ENCODE data around the gene PARVG. TPM values are rescaled to one million over a fixed set of nuclear protein-coding genes. Genes with fewer than 3 reads are reported as not detected.

Gene PARVG
- total RNA-seq, 1 donor from 2014 or later = 0.23 TPM

DNA sequence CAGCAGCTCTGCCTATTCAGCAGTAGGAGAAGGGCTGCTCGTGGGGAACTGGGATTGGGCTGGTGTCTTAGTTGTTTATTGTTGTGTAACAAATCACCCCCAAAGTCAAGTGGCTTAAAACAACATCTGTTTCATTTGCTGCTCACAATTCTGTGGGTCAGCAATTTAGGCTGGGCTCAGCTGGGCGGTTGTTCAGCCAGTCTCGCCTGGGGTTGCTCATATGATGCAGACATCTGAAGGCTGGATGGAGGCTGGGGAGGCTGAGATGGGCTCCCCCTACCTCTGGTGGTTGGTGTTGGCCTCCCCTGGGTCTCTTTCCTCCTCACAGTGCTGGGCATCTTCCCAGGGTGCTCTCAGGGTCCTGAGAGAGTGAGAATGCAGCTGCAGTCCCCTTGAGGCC lies 43.3 kb upstream of the PARVG start:
- TF ChIP-seq, protein P1, sequence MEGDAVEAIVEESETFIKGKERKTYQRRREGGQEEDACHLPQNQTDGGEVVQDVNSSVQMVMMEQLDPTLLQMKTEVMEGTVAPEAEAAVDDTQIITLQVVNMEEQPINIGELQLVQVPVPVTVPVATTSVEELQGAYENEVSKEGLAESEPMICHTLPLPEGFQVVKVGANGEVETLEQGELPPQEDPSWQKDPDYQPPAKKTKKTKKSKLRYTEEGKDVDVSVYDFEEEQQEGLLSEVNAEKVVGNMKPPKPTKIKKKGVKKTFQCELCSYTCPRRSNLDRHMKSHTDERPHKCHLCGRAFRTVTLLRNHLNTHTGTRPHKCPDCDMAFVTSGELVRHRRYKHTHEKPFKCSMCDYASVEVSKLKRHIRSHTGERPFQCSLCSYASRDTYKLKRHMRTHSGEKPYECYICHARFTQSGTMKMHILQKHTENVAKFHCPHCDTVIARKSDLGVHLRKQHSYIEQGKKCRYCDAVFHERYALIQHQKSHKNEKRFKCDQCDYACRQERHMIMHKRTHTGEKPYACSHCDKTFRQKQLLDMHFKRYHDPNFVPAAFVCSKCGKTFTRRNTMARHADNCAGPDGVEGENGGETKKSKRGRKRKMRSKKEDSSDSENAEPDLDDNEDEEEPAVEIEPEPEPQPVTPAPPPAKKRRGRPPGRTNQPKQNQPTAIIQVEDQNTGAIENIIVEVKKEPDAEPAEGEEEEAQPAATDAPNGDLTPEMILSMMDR (IDR thresholded peaks at IDR 0.05; ENCODE audit: insufficient read depth, low read depth, low read length) = no peak
- no peak for TF ChIP-seq EZH2 (IDR thresholded peaks at IDR 0.05; ENCODE audit: insufficient read depth, low read length)
- Histone ChIP-seq H3K27me3 (ENCODE audit: insufficient read depth, low read length) (no peaks in the 10 kb centered on the region), H3K79me2 (ENCODE audit: insufficient read depth, low read length) (no peaks in the 10 kb centered on the region), H3K9me3 (ENCODE audit: insufficient read depth, low read depth, low read length) (peaks cover 7% of the 10 kb centered on the region), H3K9ac (ENCODE audit: low read length) (no peak overlapping the region), H3K36me3 (ENCODE audit: insufficient read depth, low read length) (peaks cover 5% of the 10 kb centered on the region), H3K4me3 (ENCODE audit: insufficient read depth, low read depth, low read length) (no peak overlapping the region), H3K4me2 (ENCODE audit: low read length) (no peak overlapping the region), H3K4me1 (ENCODE audit: insufficient read depth, low read length) (peaks cover 22% of the 10 kb centered on the region), H3K27ac (ENCODE audit: low read depth, low read length) (no peak overlapping the region), H2AFZ (ENCODE audit: low read depth, low read length) (no peak overlapping the region), H4K20me1 (ENCODE audit: insufficient read depth, low read length) (peaks cover 8% of the 10 kb centered on the region)
- FAIRE-seq (no peak), DNase-seq (ENCODE audit: low read depth) (no peak)
- no peak overlapping the region for H3K4me3 Mint-ChIP-seq (ENCODE audit: unreplicated experiment)
- peaks cover 5% of the 10 kb centered on the region for H3K27me3 Mint-ChIP-seq (ENCODE audit: low read depth, unreplicated experiment)
- peaks cover 49% of the 10 kb centered on the region for H3K36me3 Mint-ChIP-seq (ENCODE audit: low read depth, unreplicated experiment)
- H3K4me1 Mint-ChIP-seq (ENCODE audit: low read depth, unreplicated experiment) = no peaks in the 10 kb centered on the region
- peaks cover 27% of the 10 kb centered on the region for H3K9me3 Mint-ChIP-seq (ENCODE audit: unreplicated experiment)
- H3K27ac Mint-ChIP-seq (ENCODE audit: unreplicated experiment) = no peak overlapping the region

DNA sequence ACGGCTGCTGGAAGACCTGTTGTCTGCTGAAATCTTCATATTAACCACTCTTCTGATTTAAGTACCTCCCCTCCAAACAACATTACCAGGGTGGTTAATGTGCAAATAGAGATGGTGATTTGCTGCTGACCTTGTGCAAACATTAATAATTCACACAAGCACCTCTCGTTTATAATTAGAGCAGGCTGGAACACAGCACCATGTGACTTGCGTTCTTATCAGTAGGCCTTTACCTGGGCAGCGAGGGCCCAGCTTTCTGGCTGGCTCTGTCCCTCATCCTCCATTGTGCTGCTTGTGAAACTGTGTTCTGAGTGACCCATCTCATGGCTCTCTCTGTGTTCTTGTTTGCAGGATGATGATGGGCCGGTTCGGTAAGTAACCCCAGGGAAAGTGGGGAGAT lies 41.0 kb upstream of the PARVG start:
- Mint-ChIP-seq H3K27ac (ENCODE audit: unreplicated experiment) (no peak overlapping the region), H3K27me3 (ENCODE audit: low read depth, unreplicated experiment) (peaks cover 15% of the 10 kb centered on the region), H3K36me3 (ENCODE audit: low read depth, unreplicated experiment) (peaks cover 47% of the 10 kb centered on the region), H3K4me3 (ENCODE audit: unreplicated experiment) (no peak overlapping the region), H3K4me1 (ENCODE audit: low read depth, unreplicated experiment) (no peaks in the 10 kb centered on the region), H3K9me3 (ENCODE audit: unreplicated experiment) (peaks cover 27% of the 10 kb centered on the region)
- peaks cover 5% of the 10 kb centered on the region for H3K36me3 ChIP-seq (ENCODE audit: insufficient read depth, low read length)
- H3K9me3 ChIP-seq (ENCODE audit: insufficient read depth, low read depth, low read length) = peaks cover 7% of the 10 kb centered on the region
- no peak overlapping the region for H3K4me2 ChIP-seq (ENCODE audit: low read length)
- no peak overlapping the region for H3K9ac ChIP-seq (ENCODE audit: low read length)
- H4K20me1 ChIP-seq (ENCODE audit: insufficient read depth, low read length) = peaks cover 5% of the 10 kb centered on the region
- no peak overlapping the region for H2AFZ ChIP-seq (ENCODE audit: low read depth, low read length)
- TF ChIP-seq EZH2 (IDR thresholded peaks at IDR 0.05; ENCODE audit: insufficient read depth, low read length) = no peak
- TF ChIP-seq, protein P1 (IDR thresholded peaks at IDR 0.05; ENCODE audit: insufficient read depth, low read depth, low read length) = no peak
- no peaks in the 10 kb centered on the region for H3K27me3 ChIP-seq (ENCODE audit: insufficient read depth, low read length)
- H3K79me2 ChIP-seq (ENCODE audit: insufficient read depth, low read length) = no peaks in the 10 kb centered on the region
- no peak overlapping the region for H3K27ac ChIP-seq (ENCODE audit: low read depth, low read length)
- DNase-seq (ENCODE audit: low read depth) = no peak
- FAIRE-seq = no peak
- H3K4me3 ChIP-seq (ENCODE audit: insufficient read depth, low read depth, low read length) = no peak overlapping the region
- H3K4me1 ChIP-seq (ENCODE audit: insufficient read depth, low read length) = peaks cover 3% of the 10 kb centered on the region

DNA sequence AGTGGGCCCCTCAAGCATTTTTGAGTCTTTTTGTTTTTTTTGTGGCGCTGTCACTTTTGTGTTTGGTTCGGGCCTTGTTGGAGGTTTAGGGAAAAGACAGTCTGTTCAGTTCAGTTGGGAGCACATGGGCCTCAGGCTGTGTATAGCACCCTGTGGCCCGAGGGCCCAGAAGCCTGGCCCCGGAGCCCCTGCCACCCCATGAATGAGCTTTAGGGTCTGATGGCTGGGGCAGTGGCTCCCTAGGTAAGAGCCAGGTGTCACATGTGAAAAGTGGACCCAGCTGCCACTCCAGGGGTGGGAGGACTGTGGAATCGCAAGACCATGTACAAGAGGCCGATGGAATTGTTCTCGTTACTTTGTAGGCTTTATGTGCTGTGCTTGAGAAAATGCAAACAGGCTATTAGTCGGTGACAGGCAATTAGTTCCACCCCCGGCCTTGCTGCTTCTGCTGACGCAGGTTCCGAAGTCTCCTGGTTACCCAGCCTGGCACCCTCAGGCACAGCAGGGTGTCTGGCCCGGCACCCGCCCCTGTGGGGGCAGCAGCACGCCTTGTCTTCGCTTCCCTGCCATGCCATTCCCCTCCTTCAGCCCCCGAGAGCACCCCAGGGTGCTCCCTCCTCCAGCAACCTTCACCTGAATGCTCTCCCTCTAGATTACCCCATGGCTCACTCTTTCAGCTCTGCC lies 38.2 kb upstream of the PARVG start:
- no peak overlapping the region for H3K4me3 Mint-ChIP-seq (ENCODE audit: unreplicated experiment)
- H3K27me3 Mint-ChIP-seq (ENCODE audit: low read depth, unreplicated experiment) = peaks cover 29% of the 10 kb centered on the region

More for the DNA sequence above, 38.2 kb upstream of the PARVG start:
- H3K4me3 ChIP-seq (ENCODE audit: insufficient read depth, low read depth, low read length) = no peak overlapping the region
- no peak for DNase-seq (ENCODE audit: low read depth)
- Mint-ChIP-seq H3K4me1 (ENCODE audit: low read depth, unreplicated experiment) (peaks cover 5% of the 10 kb centered on the region), H3K9me3 (ENCODE audit: unreplicated experiment) (peaks cover 12% of the 10 kb centered on the region), H3K27ac (ENCODE audit: unreplicated experiment) (no peak overlapping the region), H3K36me3 (ENCODE audit: low read depth, unreplicated experiment) (peaks cover 25% of the 10 kb centered on the region)
- no peak overlapping the region for H3K9ac ChIP-seq (ENCODE audit: low read length)
- H4K20me1 ChIP-seq (ENCODE audit: insufficient read depth, low read length) = peaks cover 9% of the 10 kb centered on the region
- FAIRE-seq = no peak
- H3K27ac ChIP-seq (ENCODE audit: low read depth, low read length) = no peak overlapping the region
- no peak overlapping the region for H2AFZ ChIP-seq (ENCODE audit: low read depth, low read length)
- H3K36me3 ChIP-seq (ENCODE audit: insufficient read depth, low read length) = no peaks in the 10 kb centered on the region
- no peaks in the 10 kb centered on the region for H3K27me3 ChIP-seq (ENCODE audit: insufficient read depth, low read length)
- no peaks in the 10 kb centered on the region for H3K79me2 ChIP-seq (ENCODE audit: insufficient read depth, low read length)
- TF ChIP-seq EZH2 (IDR thresholded peaks at IDR 0.05; ENCODE audit: insufficient read depth, low read length) = no peak
- TF ChIP-seq, protein P1 (IDR thresholded peaks at IDR 0.05; ENCODE audit: insufficient read depth, low read depth, low read length) = no peak
- H3K9me3 ChIP-seq (ENCODE audit: insufficient read depth, low read depth, low read length) = peaks cover 2% of the 10 kb centered on the region
- H3K4me2 ChIP-seq (ENCODE audit: low read length) = no peak overlapping the region
- H3K4me1 ChIP-seq (ENCODE audit: insufficient read depth, low read length) = peaks cover 10% of the 10 kb centered on the region
